Endothelial cell of umbilical vein (primary cell): Measurements from ENCODE around the gene GRIA3.

ENCODE experiments used
- CTCF ChIP-seq, 2 donors: IDR thresholded peaks; 1 replicate in 1 of 2; 2 replicates in 1 of 2; pipeline ENCODE4 v1.5.1; 2011; ENCODE audit warnings: low read length in 2 of 2, mild to moderate bottlenecking in 2 of 2, moderate library complexity in 2 of 2, control low read depth in 1 of 2, inconsistent platforms in 1 of 2, low read depth in 1 of 2; ENCODE audit not compliant: insufficient read depth in 1 of 2; ENCODE audit errors: extremely low read depth in 1 of 2
- EZH2 ChIP-seq: IDR thresholded peaks from 2 replicates; pipeline ENCODE4 v1.6.1; 2012; ENCODE audit warnings: borderline replicate concordance, low read depth, mild to moderate bottlenecking, moderate library complexity, low read length, inconsistent platforms; ENCODE audit not compliant: severe bottlenecking
- FOS ChIP-seq: IDR thresholded peaks from 2 replicates; pipeline ENCODE4 v1.6.1; 2011; ENCODE audit warnings: mild to moderate bottlenecking, low read length, moderate library complexity, borderline replicate concordance; ENCODE audit not compliant: insufficient read depth
- MYC ChIP-seq: IDR thresholded peaks from one replicate; pipeline ENCODE4 v1.6.1; 2011; ENCODE audit warnings: mild to moderate bottlenecking, low read depth, low read length
- POLR2A ChIP-seq: IDR thresholded peaks from 2 replicates; pipeline ENCODE4 v1.6.1; 2012; ENCODE audit warnings: low read depth, mild to moderate bottlenecking, control low read depth, low read length
- POLR2AphosphoS5 ChIP-seq: IDR thresholded peaks from 2 replicates; pipeline ENCODE4 v1.6.1; 2012; ENCODE audit warnings: low read depth, mild to moderate bottlenecking, control low read depth, low read length, moderate library complexity; ENCODE audit not compliant: insufficient read depth

GRCh38 chrX:123167621-123168020 lies 16.5 kb upstream of the GRIA3 start:
- TF ChIP-seq POLR2A (no peak), CTCF (IDR thresholded peaks at IDR 0.05; ENCODE audit: extremely low read depth in 1 of 2, insufficient read depth in 1 of 2, low read depth in 1 of 2, low read length in 2 of 2) (no peak), MYC (no peak), POLR2AphosphoS5 (no peak), FOS (no peak), EZH2 (no peak)
